Effector memory CD8-positive, alpha-beta T cell (primary cell): Measurements from ENCODE around the gene PAQR7.
"Not testable (repeated sequence)": the region's sequence is repeated elsewhere in the genome, so short reads cannot be mapped to it uniquely, and the experiment has no call there.

Experiments used
- ATAC-seq: fragments of 150-1000 bp; cut with Tn5 transposase; replicated peaks from 2 replicates; pipeline ENCODE4 v1.10.0; 2021; ENCODE audit warnings: mild to moderate bottlenecking, moderate library complexity
- DNase-seq, 3 experiments: peaks; one replicate each; pipeline ENCODE4 v3.0.0; 2021
- H3K27ac Mint-ChIP-seq, 2 donors: one replicate each; pipeline ENCODE4 v1.8.0; 2022; ENCODE audit warnings: mild to moderate bottlenecking in 2 of 2, mixed read lengths in 2 of 2, moderate library complexity in 2 of 2
- H3K27me3 Mint-ChIP-seq, 2 donors: one replicate each; pipeline ENCODE4 v1.8.0; 2022; ENCODE audit warnings: mixed read lengths in 2 of 2
- H3K36me3 Mint-ChIP-seq: one replicate; pipeline ENCODE4 v1.8.0; 2022; ENCODE audit warnings: mild to moderate bottlenecking, moderate library complexity, mixed read lengths; ENCODE audit not compliant: insufficient read depth
- H3K4me1 Mint-ChIP-seq, 2 donors: one replicate each; pipeline ENCODE4 v1.8.0; 2022; ENCODE audit warnings: low read depth in 2 of 2, mixed read lengths in 2 of 2
- H3K4me3 Mint-ChIP-seq, 2 donors: one replicate each; pipeline ENCODE4 v1.8.0; 2022; ENCODE audit warnings: mild to moderate bottlenecking in 2 of 2, mixed read lengths in 2 of 2, moderate library complexity in 2 of 2
- H3K9me3 Mint-ChIP-seq, 2 donors: one replicate each; pipeline ENCODE4 v1.8.0; 2022; ENCODE audit warnings: mixed read lengths in 2 of 2

Gene PAQR7

GRCh38 chr1:25839808-25840207 is 35.7 kb downstream of the PAQR7 start:
- not testable (repeated sequence) for H3K4me1 Mint-ChIP-seq, H3K9me3 Mint-ChIP-seq, ATAC-seq, H3K4me3 Mint-ChIP-seq, H3K27me3 Mint-ChIP-seq, DNase-seq, H3K36me3 Mint-ChIP-seq, H3K27ac Mint-ChIP-seq

GRCh38 chr1:25837262-25837875 is 38.1 kb downstream of the PAQR7 start:
- Mint-ChIP-seq H3K27me3 (no peaks in the 10 kb centered on the region), H3K4me3 (no peak overlapping the region), H3K4me1 (no peaks in the 10 kb centered on the region), H3K27ac (no peak overlapping the region), H3K36me3 (peaks cover 14% of the 10 kb centered on the region), H3K9me3 (no peaks in the 10 kb centered on the region)
- no peak for DNase-seq
- ATAC-seq = no peak

- DNase-seq = no peak
- Mint-ChIP-seq H3K4me3 (no peak overlapping the region), H3K27ac (peak overlapping the region in 1 of 2 donors; percentile 23), H3K9me3 (no peaks in the 10 kb centered on the region), H3K36me3 (peaks cover 14% of the 10 kb centered on the region), H3K4me1 (no peaks in the 10 kb centered on the region), H3K27me3 (no peaks in the 10 kb centered on the region)
- ATAC-seq = no peak
These were observed 38.8 kb downstream of the PAQR7 start for GRCh38 chr1:25836695-25837094.

- ATAC-seq (no peak), DNase-seq (no peak)
- Mint-ChIP-seq H3K4me3 (no peak overlapping the region), H3K27ac (no peak overlapping the region), H3K27me3 (no peaks in the 10 kb centered on the region), H3K36me3 (peaks cover 29% of the 10 kb centered on the region), H3K9me3 (no peaks in the 10 kb centered on the region), H3K4me1 (no peaks in the 10 kb centered on the region)
These were observed 40.6 kb downstream of the PAQR7 start for GRCh38 chr1:25834894-25835293.

GRCh38 chr1:25833158-25833557 is 42.4 kb downstream of the PAQR7 start:
- ATAC-seq = no peak
- H3K36me3 Mint-ChIP-seq = peaks cover 43% of the 10 kb centered on the region
- no peak overlapping the region for H3K4me3 Mint-ChIP-seq
- no peak overlapping the region for H3K27ac Mint-ChIP-seq
- H3K4me1 Mint-ChIP-seq = peaks cover 0 to 2% of the 10 kb centered on the region in 2 donors
- H3K27me3 Mint-ChIP-seq = no peaks in the 10 kb centered on the region
- no peak for DNase-seq
- H3K9me3 Mint-ChIP-seq = no peaks in the 10 kb centered on the region

GRCh38 chr1:25832336-25833037 is 43.0 kb downstream of the PAQR7 start:
- H3K9me3 Mint-ChIP-seq = no peaks in the 10 kb centered on the region
- ATAC-seq = no peak
- no peak overlapping the region for H3K27ac Mint-ChIP-seq
- H3K4me1 Mint-ChIP-seq = peaks cover 0 to 2% of the 10 kb centered on the region in 2 donors
- H3K27me3 Mint-ChIP-seq = no peaks in the 10 kb centered on the region
- no peak for DNase-seq
- no peak overlapping the region for H3K4me3 Mint-ChIP-seq
- peaks cover 46% of the 10 kb centered on the region for H3K36me3 Mint-ChIP-seq

GRCh38 chr1:25831569-25832196 is 43.8 kb downstream of the PAQR7 start:
- DNase-seq = no peak
- Mint-ChIP-seq H3K4me3 (no peak overlapping the region), H3K4me1 (peaks cover 0 to 2% of the 10 kb centered on the region in 2 donors), H3K9me3 (no peaks in the 10 kb centered on the region), H3K27me3 (no peaks in the 10 kb centered on the region), H3K27ac (no peak overlapping the region), H3K36me3 (peaks cover 53% of the 10 kb centered on the region)
- ATAC-seq = no peak

- H3K27me3 Mint-ChIP-seq = no peaks in the 10 kb centered on the region
- H3K4me3 Mint-ChIP-seq = no peak overlapping the region
- DNase-seq = no peak
- H3K4me1 Mint-ChIP-seq = peaks cover 0 to 2% of the 10 kb centered on the region in 2 donors
- H3K36me3 Mint-ChIP-seq = peaks cover 52% of the 10 kb centered on the region
- no peak overlapping the region for H3K27ac Mint-ChIP-seq
- no peak for ATAC-seq
- no peaks in the 10 kb centered on the region for H3K9me3 Mint-ChIP-seq
These were observed 46.5 kb downstream of the PAQR7 start for GRCh38 chr1:25829046-25829445.

GRCh38 chr1:25828491-25828890 is 47.0 kb downstream of the PAQR7 start:
- H3K9me3 Mint-ChIP-seq = no peaks in the 10 kb centered on the region
- H3K4me3 Mint-ChIP-seq = no peak overlapping the region
- no peak overlapping the region for H3K27ac Mint-ChIP-seq
- no peak for DNase-seq
- ATAC-seq = no peak
- peaks cover 50% of the 10 kb centered on the region for H3K36me3 Mint-ChIP-seq
- H3K4me1 Mint-ChIP-seq = peaks cover 0 to 2% of the 10 kb centered on the region in 2 donors
- no peaks in the 10 kb centered on the region for H3K27me3 Mint-ChIP-seq

- Mint-ChIP-seq H3K27me3 (no peaks in the 10 kb centered on the region), H3K4me3 (no peak overlapping the region)
These were observed 48.9 kb downstream of the PAQR7 start for GRCh38 chr1:25826571-25826970.

GRCh38 chr1:25825605-25826004 is 49.9 kb downstream of the PAQR7 start:
- no peaks in the 10 kb centered on the region for H3K9me3 Mint-ChIP-seq
- no peaks in the 10 kb centered on the region for H3K27me3 Mint-ChIP-seq
- H3K4me1 Mint-ChIP-seq = peaks cover 17 to 18% of the 10 kb centered on the region in 2 donors
- H3K4me3 Mint-ChIP-seq = no peak overlapping the region
- DNase-seq = no peak
- ATAC-seq = no peak
- no peak overlapping the region for H3K27ac Mint-ChIP-seq
- peaks cover 45% of the 10 kb centered on the region for H3K36me3 Mint-ChIP-seq

More at GRCh38 chr1:25826571-25826970, 48.9 kb downstream of the PAQR7 start:
- Mint-ChIP-seq H3K36me3 (peaks cover 44% of the 10 kb centered on the region), H3K4me1 (peaks cover 8% of the 10 kb centered on the region in 2 donors), H3K9me3 (no peaks in the 10 kb centered on the region), H3K27ac (no peak overlapping the region)
- no peak for DNase-seq
- no peak for ATAC-seq

- peak overlapping the region; percentile 94 to 96 for H3K27ac Mint-ChIP-seq
- H3K27me3 Mint-ChIP-seq = no peaks in the 10 kb centered on the region
- H3K4me1 Mint-ChIP-seq = peaks cover 23 to 34% of the 10 kb centered on the region in 2 donors
- H3K9me3 Mint-ChIP-seq = no peaks in the 10 kb centered on the region
- ATAC-seq (no peak), DNase-seq (no peak)
- H3K36me3 Mint-ChIP-seq = peaks cover 29% of the 10 kb centered on the region
- peak overlapping the region; percentile 90 to 93 for H3K4me3 Mint-ChIP-seq
These were observed 53.8 kb downstream of the PAQR7 start for GRCh38 chr1:25821630-25822091.

GRCh38 chr1:25821112-25821476 is 54.4 kb downstream of the PAQR7 start:
- H3K27ac Mint-ChIP-seq = peak overlapping the region; percentile 94 to 96
- peak overlapping the region; percentile 90 to 93 for H3K4me3 Mint-ChIP-seq
- no peaks in the 10 kb centered on the region for H3K9me3 Mint-ChIP-seq
- peaks cover 29% of the 10 kb centered on the region for H3K36me3 Mint-ChIP-seq
- peaks cover 23 to 34% of the 10 kb centered on the region in 2 donors for H3K4me1 Mint-ChIP-seq
- DNase-seq (no peak), ATAC-seq (no peak)
- H3K27me3 Mint-ChIP-seq = no peaks in the 10 kb centered on the region
